Type B pancreatic cell (in vitro differentiated cells): ENCODE data around the gene ITCH. TPM values are rescaled to one million over a fixed set of nuclear protein-coding genes. Genes with fewer than 3 reads are reported as not detected.

ENCODE experiments used
- DNase-seq: peaks from one replicate; pipeline ENCODE4 v3.0.0; 2021; ENCODE audit warnings: mixed read lengths; ENCODE audit not compliant: unreplicated experiment; ENCODE audit errors: extremely low spot score
- H3K27ac Mint-ChIP-seq: 2 replicates; pipeline ENCODE4 v1.8.0; 2021; ENCODE audit warnings: mild to moderate bottlenecking, mixed read lengths
- H3K27me3 Mint-ChIP-seq: 2 replicates; pipeline ENCODE4 v1.8.0; 2021; ENCODE audit warnings: mixed read lengths
- H3K36me3 Mint-ChIP-seq: 2 replicates; pipeline ENCODE4 v1.8.0; 2021; ENCODE audit warnings: mixed read lengths
- H3K4me1 Mint-ChIP-seq: one replicate; pipeline ENCODE4 v1.8.0; 2021; ENCODE audit warnings: mixed read lengths; ENCODE audit not compliant: unreplicated experiment
- H3K4me3 Mint-ChIP-seq: 2 replicates; pipeline ENCODE4 v1.8.0; 2021; ENCODE audit warnings: mild to moderate bottlenecking, mixed read lengths
- H3K9me3 Mint-ChIP-seq: 2 replicates; pipeline ENCODE4 v1.8.0; 2021; ENCODE audit warnings: mixed read lengths
- total RNA-seq: library from RNA; stranded (reverse); gene quantifications from 2 replicates; pipeline ENCODE4 v1.2.1, GENCODE V29; 2021; ENCODE audit warnings: low replicate concordance
- TF ChIP-seq, protein P1 (sequence below): fragments of 200-600 bp; sonication (generic); conservative IDR thresholded peaks from 2 replicates; pipeline ENCODE4 v1.5.0; 2021; ENCODE audit warnings: antibody characterized with exemption, mild to moderate bottlenecking

Gene ITCH
- total RNA-seq, 1 donor from 2014 or later, result 77.2 TPM

DNA sequence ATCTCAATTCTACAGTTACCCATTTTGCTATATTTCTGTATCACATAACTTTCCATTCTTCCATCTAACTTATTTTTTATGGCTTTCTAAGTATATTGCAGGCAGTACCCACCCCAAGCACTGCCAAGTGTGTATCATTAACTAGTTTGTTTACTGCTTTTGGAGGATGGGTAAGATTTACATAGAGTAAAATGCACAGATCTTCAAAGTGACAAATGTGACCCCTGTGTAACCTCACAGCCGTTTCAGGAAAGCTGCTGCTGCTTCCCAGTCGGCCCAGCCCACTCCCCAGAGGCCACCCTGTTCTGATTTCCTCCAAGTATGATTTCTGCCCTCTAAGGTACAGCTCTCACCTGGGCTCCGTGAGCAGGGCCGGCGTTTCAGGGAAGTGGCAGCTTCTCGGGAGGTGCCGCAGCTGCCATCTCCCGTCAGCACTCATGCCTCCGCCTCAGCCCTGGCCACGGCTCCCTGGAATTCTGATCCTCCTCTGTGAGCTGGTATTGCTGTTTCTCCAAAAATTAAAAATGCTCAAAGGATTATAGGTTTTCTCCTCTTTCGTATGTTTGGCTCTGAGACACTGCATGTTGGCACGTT, 180.5 kb downstream of the ITCH start:
- peak overlapping the region; percentile 70 for H3K27ac Mint-ChIP-seq
- H3K36me3 Mint-ChIP-seq, result peaks cover 27% of the 10 kb centered on the region
- DNase-seq, result no peak
- peaks cover 33% of the 10 kb centered on the region for H3K4me1 Mint-ChIP-seq
- H3K4me3 Mint-ChIP-seq, result no peak overlapping the region
- H3K9me3 Mint-ChIP-seq, result no peaks in the 10 kb centered on the region
- TF ChIP-seq, protein P1, sequence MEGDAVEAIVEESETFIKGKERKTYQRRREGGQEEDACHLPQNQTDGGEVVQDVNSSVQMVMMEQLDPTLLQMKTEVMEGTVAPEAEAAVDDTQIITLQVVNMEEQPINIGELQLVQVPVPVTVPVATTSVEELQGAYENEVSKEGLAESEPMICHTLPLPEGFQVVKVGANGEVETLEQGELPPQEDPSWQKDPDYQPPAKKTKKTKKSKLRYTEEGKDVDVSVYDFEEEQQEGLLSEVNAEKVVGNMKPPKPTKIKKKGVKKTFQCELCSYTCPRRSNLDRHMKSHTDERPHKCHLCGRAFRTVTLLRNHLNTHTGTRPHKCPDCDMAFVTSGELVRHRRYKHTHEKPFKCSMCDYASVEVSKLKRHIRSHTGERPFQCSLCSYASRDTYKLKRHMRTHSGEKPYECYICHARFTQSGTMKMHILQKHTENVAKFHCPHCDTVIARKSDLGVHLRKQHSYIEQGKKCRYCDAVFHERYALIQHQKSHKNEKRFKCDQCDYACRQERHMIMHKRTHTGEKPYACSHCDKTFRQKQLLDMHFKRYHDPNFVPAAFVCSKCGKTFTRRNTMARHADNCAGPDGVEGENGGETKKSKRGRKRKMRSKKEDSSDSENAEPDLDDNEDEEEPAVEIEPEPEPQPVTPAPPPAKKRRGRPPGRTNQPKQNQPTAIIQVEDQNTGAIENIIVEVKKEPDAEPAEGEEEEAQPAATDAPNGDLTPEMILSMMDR, result no peak
- H3K27me3 Mint-ChIP-seq, result no peaks in the 10 kb centered on the region

DNA sequence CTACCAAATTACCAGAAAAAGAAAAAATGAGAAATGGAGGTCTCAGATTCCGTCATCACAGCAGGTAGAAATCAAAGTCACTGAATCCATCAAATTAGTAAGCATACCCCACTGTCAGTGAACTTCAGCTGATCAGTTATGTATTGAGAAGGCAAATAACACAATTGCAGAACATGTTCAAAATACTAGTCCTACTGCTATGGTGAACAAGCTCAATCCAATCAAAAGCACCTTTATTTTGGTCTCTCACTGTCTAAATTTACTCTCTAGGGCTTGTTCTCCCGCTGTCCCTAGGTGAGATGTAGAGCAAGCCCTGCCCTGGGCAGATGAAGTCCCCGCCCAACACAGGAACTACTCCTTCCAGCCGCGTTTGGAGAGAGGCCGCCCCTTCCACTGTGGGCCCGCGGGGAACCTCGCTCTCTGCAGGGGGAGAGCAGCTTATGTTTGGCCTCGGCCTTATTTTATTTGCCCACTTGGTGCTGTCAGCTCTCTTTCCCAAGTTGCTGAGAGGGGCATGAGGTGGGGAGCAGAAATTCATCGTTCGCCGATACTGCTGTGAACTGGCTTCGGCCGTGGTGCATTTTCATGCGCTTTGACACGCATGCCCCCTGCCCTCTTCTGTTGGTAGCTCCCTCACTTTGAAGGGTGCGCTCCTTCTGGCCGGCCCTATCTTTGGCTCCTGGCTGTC, 181.2 kb downstream of the ITCH start:
- Mint-ChIP-seq H3K36me3 (peaks cover 25% of the 10 kb centered on the region), H3K27me3 (no peaks in the 10 kb centered on the region), H3K9me3 (peaks cover under 1% of the 10 kb centered on the region), H3K4me1 (peaks cover 35% of the 10 kb centered on the region), H3K27ac (peak overlapping the region; percentile 70), H3K4me3 (peak overlapping the region; percentile 12)
- TF ChIP-seq, protein P1, result no peak
- no peak for DNase-seq

DNA sequence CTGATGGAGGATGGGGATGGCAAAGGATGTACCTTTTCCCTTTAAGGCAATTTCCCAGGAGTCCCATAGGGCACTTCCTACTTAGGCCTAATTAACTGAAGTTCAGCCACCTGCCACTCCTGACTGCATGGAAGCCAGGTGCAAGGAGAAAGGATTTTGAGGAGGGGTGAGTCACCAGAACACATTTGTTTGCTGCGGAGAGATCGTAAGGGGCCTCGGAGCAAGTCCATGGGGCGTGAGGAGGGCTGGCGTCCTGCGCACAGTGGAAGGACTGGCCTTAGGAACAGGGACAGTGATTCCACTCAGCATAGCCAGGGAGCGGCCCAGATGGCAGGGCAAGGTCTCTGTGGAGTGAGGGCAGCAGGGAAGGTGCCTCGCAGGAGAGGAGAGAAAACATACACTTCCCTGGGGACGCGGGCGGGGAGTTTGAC, 183.7 kb downstream of the ITCH start:
- no peaks in the 10 kb centered on the region for H3K27me3 Mint-ChIP-seq
- peaks cover 5% of the 10 kb centered on the region for H3K9me3 Mint-ChIP-seq
- H3K4me3 Mint-ChIP-seq, result peak overlapping the region; percentile 63
- TF ChIP-seq, protein P1, result no peak
- H3K4me1 Mint-ChIP-seq, result peaks cover 42% of the 10 kb centered on the region
- peaks cover 10% of the 10 kb centered on the region for H3K36me3 Mint-ChIP-seq
- H3K27ac Mint-ChIP-seq, result peak overlapping the region; percentile 67
- DNase-seq, result no peak

DNA sequence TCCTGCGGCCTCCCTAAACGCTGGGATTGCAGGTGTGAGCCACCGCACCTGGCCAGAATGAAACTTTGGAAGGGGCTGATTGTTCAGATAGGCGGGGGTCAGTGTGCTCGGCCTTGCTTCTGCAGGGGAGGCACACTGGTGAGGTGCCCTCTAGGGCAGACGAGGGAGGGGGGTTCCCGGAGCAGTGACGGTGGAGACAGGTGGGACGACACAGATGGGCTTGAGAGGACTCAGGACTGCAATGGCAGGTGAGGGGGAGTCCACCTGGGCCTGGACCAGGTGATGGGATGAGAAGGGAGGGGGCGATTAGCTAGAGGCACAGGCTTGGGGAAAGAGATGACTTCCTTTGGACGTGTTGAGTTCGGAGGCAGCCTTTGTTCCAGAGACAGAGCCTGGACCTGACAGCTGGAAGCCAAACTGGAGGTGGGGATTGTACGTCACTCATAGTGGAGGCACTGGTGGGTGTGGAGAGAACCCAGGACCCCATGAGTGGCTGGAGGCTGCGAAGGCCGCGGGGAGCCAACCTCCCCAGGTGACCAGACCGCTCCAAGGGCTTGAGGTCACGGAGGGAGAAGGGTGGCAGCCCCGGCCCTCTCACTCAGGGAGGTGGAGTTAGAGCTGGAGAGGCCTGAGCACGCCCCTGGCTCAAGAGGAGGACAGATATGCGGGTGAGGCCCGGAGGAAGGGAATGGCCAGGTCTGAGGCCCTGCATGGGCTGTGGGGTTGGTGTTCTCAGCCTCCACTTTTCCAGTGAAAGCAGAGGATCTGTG, 185.0 kb downstream of the ITCH start:
- H3K36me3 Mint-ChIP-seq, result peaks cover 10% of the 10 kb centered on the region
- no peaks in the 10 kb centered on the region for H3K27me3 Mint-ChIP-seq
- H3K27ac Mint-ChIP-seq, result peak overlapping the region; percentile 35
- TF ChIP-seq, protein P1, result no peak
- peaks cover 5% of the 10 kb centered on the region for H3K9me3 Mint-ChIP-seq
- H3K4me3 Mint-ChIP-seq, result no peak overlapping the region
- no peak for DNase-seq
- peaks cover 47% of the 10 kb centered on the region for H3K4me1 Mint-ChIP-seq

DNA sequence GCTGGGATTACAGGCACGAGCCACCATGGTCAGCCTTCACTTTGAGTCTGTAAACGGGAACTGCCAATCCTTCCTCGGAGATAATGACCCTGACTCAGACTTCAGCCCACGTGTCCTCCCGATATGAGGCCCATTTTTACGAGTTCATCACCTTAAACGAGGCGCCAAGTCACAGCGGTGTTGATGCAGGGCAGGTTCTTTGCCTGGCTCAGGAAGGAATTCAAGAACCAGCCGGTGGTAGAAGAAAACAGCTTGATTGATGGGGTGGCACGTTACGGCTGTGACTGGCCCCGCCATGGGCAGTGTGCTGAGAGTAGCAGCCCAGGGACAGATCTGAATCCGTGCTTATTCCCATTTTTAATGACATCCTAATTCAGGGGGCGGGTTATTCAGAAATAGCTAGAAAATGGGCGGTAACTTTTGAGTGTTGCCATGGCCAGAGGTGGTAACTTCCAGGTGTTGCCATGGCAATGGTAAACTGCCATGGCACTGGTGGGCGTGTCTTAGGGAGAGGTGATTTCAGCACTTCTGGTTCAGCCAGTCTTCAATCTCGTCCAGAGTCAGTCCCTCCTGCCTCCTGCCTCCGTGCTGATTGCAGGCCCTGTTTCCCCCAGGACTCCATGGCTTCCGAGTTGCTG, 186.3 kb downstream of the ITCH start:
- Mint-ChIP-seq H3K9me3 (peaks cover 5% of the 10 kb centered on the region), H3K27me3 (no peaks in the 10 kb centered on the region), H3K4me3 (peak overlapping the region; percentile 69), H3K4me1 (peaks cover 40% of the 10 kb centered on the region), H3K27ac (peak overlapping the region; percentile 88), H3K36me3 (peaks cover 6% of the 10 kb centered on the region)
- no peak for DNase-seq
- TF ChIP-seq, protein P1, result no peak
